Stimulated activated CD8-positive, alpha-beta memory T cell treated with anti-CD3 and anti-CD28 coated beads, Interleukin-12 subunit alpha, Interleukin-12 subunit beta, amount 100 ng/mL, for 24 hours (primary cell): ENCODE data around the gene GRIK4.

ENCODE experiments used
- DNase-seq: peaks from one replicate; pipeline ENCODE4 v3.0.0-alpha.2; 2020; ENCODE audit errors: extremely low read depth

The GRIK4 gene

DNA sequence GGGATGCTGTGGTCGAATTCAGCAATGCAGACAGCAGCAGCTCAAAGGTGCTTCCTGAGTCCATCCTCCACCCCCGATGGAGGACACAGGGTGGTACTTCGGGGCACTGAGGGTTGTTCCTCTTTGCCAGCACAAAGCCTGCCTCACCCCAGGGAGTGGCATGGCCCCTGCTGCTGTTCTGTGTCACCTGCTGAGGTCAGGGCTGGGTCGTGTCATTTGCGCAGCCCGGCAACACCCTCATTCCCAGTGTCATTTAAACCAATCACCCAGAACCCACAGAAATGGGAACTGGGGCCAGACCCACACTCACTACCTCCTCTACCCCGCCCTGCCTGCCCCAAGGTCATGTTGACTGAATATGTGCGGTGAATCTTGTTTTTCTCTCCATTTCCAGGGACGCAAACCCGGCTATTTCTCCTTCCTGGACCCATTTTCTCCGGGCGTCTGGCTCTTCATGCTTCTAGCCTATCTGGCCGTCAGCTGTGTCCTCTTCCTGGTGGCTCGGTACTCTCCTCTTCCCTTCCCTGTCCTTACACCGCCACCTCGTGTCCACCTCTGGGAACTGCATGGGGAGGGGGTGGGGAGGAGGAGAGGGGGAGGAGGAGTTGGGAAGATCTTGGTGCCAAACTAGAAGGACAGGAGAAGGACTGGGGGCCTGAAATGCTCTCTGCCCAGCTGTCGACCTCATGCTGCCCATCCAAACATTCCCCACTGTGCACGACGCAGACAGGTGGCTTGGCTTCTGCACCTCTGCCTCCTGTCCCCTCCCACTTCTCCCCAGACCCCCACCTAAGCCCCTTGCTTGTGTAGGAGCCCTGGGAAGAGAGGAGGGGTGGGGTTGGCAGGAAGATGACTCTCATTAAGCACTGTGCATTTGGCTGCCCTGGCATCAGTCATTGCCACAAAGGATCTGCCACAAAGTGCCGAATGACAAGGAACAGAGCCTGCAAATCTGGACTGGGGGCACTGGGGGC, 441.2 kb downstream of the GRIK4 start:
- DNase-seq, result no peak

DNA sequence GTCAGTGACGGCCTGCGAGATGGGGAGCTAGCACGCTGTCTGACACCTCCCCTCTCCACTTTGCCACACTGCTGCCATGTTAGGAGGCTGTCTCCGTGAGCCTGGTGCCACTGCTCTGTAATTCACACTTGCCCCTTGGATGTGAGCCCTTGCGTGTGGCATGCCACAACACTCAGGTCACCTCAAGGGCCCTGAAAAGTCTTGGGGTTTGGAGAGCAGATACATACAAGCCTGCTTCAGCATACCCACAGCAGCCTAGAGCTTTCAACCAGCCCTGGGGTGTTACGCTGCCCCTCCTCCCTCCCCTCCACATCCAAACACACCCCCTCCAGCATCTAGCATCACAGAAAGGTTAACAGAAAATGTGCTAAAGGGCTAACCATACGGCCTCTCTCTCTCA, 442.8 kb downstream of the GRIK4 start:
- no peak for DNase-seq

GRCh38 chr11:120956710-120957495, 445.4 kb downstream of the GRIK4 start:
- no peak for DNase-seq

DNA sequence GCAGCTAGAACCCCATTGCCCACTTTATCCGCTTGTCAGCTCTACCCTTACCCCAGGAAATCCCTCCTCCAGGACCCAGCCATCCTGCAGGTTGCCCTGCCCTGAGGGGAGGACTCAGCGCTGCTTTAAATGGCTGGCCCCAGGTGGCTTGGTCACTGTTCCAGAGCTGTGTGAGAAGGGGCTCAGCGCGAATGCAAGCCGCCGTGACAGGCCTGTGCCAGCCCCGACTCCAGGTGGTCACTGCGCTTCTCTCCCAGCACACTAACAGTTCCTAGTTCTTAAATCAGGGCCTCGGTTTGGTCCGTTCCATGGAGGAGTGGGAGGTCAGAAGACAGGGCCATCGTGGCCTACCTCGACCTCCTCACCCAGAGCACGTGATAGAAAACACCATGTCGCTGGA, 446.6 kb downstream of the GRIK4 start:
- no peak for DNase-seq

- DNase-seq, result no peak
Observed at GRCh38 chr11:120959189-120959588, 447.6 kb downstream of the GRIK4 start.

DNA sequence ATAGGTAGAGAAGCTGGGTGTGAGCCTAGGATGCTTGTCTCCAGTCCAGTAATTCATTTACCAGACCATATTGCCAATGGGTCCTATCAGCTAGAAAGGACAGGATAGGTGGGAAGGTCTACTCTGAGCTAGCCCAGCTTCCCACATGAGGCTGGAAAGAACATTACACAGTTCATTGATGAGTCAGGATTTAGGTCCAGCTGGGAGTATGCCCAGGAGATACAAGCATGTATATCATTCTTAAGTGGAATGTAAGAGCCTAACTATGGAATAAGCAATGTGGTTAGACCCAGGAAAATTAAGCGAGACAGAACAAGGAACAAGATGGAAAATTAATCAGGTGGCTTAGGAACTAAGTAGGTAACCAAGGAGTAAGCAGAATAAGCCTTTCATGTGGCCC, 453.3 kb downstream of the GRIK4 start:
- no peak for DNase-seq

DNA sequence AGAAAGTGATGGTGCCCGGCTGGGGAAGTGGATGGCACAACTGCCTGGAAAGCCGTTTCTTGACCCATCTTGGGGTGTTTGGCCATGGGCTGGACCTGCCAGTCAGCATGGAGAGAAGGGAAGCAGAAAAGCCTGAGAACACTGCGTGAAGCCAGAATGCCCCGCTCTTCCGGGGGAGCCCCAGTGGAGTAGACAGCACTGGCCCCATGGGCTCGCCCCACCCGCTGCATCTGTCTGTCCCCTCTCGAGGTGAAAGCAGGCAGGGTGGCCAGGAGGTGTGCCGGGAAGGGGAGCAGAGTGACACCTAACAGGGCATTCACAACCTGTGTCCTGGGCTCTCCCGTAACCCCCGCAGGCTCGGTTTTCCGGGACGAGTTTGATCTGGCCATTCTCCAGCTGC, 455.3 kb downstream of the GRIK4 start:
- DNase-seq, result no peak

- no peak for DNase-seq
Observed at GRCh38 chr11:120969993-120970392, 458.4 kb downstream of the GRIK4 start.

DNA sequence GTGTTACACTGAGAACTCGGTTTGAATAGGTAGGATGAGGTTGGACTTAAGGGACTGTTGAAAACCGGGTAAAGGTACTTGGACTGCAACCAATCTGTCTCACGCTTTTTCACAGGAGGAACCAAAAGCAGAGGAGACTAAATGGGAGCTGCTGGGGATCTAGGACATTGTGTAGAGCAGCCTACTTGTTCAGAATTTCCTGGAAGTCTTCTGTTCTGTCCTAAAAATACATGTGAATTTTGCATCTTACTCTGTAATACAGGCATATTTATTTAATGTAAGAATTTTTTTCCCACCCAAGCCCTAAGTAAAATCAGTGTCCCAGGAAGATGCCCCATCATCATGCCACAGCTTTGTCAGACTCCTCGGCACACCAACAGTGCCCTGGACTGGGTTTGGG, 460.3 kb downstream of the GRIK4 start:
- DNase-seq, result no peak

DNA sequence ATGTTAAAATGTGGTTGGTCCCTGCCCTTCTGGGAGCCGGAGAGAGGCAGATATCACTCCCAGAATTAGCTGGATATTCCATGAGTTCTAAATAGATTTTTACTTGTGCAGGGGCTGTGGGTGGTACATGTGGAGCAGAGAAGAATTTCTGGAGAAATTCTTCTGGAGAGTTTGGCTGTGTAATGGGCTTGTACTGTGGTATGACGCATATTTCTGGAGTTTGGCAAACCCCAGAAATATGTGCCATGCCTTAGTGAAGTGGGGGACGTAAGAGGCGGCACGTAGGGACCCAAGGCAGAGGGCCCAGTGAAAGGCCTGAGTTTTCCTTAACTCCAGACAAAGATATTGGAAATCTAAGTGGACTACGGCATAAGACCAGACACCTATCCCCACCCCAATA, 461.1 kb downstream of the GRIK4 start:
- DNase-seq, result no peak

- DNase-seq, result no peak
Observed at GRCh38 chr11:120973501-120973900, 462.0 kb downstream of the GRIK4 start.

GRCh38 chr11:120974466-120974865, 462.9 kb downstream of the GRIK4 start:
- no peak for DNase-seq

DNA sequence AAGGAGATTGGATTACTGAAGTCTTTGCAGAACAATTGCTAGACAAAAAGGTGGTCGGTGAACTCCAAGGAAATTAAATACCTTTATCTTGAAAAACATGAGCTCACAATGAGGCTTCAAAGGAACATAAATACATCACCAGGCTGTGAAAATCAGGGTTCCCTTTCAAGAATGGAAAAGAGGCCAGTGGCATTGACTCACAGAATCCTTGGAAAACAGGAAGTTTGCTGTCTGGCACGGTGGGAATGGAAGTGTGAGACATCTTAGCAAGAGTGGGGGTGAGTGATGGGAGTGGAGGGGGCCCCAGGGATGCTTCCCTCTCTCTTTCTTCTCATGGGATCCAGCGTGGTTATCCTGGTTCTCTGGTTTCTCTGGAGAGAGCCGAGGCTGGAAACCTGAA, 463.4 kb downstream of the GRIK4 start:
- no peak for DNase-seq

- DNase-seq, result no peak
Observed at GRCh38 chr11:120977266-120978137, 466.0 kb downstream of the GRIK4 start.

DNA sequence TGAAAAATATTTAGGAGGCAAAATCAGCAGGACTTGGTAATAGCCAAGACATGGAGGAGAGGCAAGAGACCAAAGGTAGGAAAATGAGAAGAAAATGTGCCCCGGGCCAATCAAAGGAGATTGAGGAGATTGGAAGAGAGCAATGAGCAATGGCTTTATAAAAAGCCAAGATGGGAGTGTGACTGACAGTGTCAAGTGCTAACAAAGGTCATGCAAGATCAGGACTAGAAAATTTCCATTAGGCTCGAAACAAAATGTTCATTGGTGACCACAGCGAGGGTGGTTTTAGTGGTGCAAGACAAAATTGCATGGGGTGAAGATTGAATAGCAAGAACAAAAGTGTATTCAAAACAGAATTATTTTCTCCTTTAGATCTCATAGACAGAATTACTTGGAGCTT, 467.2 kb downstream of the GRIK4 start:
- DNase-seq, result no peak

DNA sequence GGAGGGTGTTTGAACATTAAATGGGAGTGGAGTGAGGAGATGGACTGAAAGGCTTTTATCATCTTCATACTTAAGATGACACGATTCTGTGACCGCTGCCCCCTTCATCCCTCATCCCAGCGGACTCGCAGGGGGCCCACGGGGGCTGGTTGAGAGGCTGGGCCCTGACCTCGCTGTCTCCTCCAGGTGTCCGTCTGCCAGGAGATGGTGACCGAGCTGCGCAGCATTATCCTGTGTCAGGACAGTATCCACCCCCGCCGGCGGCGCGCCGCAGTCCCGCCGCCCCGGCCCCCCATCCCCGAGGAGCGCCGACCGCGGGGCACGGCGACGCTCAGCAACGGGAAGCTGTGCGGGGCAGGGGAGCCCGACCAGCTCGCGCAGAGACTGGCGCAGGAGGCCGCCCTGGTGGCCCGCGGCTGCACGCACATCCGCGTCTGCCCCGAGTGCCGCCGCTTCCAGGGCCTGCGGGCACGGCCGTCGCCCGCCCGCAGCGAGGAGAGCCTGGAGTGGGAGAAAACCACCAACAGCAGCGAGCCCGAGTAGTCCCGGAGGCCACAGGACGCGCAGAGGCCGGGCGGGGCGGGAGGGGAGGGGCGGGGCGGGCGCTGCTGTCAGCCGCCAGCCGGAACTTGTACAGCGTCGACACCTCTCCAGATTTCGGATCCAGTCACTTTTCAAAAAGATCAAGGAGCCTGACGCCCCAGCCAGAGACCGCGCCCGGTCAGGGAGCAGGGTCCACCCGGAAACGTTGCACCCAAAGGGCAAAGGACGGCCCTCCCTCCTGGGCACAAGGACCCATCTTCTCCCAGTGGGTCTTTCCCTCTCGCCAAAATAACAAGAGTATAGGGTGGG, 474.4 kb downstream of the GRIK4 start:
- DNase-seq, result peak; percentile 1

DNA sequence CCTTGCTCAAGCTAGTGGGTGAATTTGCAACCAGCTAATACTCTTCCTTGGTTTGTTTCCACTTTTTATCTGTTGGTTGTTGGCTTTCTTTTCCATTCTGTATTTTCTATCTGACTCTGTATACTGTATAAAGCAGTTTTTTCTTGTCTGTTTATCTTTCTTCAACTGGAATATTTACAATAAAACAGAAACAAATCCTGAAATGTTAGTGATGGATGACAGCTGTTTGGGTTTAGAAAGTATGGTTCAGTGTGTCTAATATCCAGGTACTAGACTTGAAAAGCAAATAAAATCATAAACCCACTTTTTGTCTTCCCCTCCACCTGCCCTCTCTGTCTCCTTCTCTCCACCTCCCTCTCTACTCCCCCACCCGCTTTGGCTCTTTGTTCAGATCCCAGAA, 477.1 kb downstream of the GRIK4 start:
- DNase-seq, result no peak

DNA sequence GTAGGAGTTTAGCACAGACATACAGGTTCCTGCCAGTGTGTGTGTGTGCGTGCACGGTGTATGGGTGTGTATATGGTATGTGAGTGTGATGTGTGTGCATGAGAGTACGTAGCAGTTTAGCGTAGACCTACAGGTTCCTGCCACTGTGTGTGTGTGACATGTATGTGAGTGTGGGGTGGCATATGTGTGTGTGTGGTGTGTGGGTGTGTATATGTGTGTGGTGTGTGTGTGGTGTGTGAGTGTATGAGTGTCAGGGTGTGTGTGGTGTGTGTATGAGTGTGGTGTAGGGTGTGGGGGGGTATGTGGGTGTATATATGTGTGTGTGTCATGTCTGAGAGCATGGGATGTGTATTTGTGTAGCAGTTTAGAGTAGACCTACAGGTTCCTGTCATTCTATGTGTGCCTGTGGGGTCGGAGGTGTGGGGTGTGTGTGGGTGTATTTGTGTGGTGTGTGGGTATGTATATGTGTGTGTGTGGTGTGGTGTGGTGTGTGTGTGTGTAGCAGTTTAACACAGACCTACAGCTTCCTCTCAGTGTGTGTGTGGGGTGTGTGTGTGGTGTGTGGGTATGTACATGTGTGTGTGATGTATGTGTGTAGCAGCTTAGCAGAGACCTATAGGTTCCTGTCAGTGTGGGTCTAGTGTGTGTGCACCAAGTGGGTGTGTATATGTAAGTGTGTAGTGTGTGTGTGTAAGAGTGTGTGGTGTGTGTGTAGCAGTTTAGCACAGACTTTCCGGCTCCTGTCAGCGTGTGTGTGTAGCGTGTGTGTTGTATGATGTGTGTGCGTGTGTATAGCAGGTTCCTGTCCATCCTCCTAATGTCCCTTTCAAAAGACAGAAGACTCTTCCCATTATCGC, 480.5 kb downstream of the GRIK4 start:
- DNase-seq, result no peak

- DNase-seq, result no peak
Observed at GRCh38 chr11:120994091-120994859, 482.7 kb downstream of the GRIK4 start.
